NCI-H345 treated with DMSO at 0.1 percent for 48 hours (cell line): Measurements from ENCODE around the gene CCDC8.
"Not testable (repeated sequence)": the region's sequence is repeated elsewhere in the genome, so short reads cannot be mapped to it uniquely, and the experiment has no call there.

ENCODE experiments used
- DNase-seq: peaks from one replicate; lab custom pipeline; 2025; ENCODE audit not compliant: unreplicated experiment; lab: John Stamatoyannopoulos, UW

The CCDC8 gene

DNA sequence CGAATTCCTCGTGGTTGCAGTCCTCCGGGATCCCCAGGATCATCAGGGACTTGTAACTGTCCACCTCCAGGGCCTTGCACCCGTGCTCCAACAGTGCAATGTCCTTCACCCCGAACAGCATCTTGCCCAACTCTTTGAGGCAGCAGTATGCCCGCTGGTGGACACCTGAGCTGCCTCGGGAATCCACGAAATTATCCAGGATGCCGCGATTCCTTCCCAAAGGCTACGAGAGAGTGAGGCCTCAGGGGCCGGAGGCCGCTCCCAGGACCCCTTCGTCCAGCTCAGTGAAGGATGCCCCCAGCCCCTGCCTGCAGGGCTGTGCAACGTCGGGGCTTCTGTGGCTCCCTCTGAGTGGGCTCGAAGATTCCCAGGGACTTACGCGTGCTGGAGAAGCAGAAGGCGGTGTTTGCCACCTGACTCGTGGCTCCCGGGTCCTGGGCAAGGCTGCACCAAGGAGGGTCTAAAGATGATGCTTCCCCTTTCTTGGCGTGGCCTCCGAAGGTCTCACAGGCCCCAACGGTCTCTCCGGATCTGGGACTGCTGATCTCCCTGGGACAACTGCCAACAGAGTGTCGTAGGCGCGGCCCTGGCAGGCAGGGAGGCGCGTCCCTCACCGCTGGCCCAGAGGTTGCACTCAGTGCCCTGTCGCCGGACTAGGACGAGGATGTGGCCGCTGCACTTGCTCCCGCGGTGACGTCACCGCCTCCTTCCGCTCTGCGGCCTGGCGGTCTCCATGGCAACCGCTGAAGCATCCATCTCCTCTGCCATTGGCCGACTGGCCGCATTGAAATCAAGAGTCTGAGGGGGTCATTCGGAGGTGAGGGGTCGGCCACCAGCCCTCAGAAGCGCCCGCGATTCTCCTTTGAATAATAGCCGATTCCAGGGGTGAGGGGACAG lies 15.1 kb upstream of the CCDC8 start, which contains the start of gene PNMA8C:
Gene PNMA8C (minus strand): TSS at position 698 of the 897 bp plus-strand sequence. CDS start 577 bp downstream, at position 121.
- DNase-seq = no peak

- no peak for DNase-seq
Observed at GRCh38 chr19:46427518-46428045, 14.2 kb upstream of the CCDC8 start.

GRCh38 chr19:46426506-46427162 lies 13.3 kb upstream of the CCDC8 start:
- DNase-seq = peak; percentile 2

GRCh38 chr19:46426035-46426505 lies 12.7 kb upstream of the CCDC8 start:
- DNase-seq = no peak

- DNase-seq = no peak
Observed at GRCh38 chr19:46423188-46423587, 9.8 kb upstream of the CCDC8 start.

DNA sequence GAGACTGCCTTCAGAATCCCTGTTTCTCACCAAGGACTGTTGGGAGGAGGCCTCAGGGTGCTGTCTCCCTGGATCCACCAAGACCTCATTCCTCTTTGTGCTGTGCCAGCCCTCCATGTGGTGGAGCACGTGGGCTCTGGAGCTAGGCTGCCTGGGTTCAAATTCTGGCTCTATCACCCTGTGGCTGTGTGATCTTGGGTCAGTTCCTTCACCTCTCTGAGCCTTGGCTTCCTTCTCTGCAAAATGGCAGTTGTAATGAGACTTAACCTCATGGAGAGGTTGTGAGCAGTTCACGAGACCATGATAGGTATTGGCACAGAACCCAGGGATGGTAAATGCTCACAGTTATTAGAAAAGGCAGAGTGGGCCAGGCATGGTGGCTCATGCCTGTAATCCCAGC lies 9.0 kb upstream of the CCDC8 start:
- DNase-seq = no peak

GRCh38 chr19:46420056-46420455 lies 6.7 kb upstream of the CCDC8 start:
- DNase-seq = no peak

GRCh38 chr19:46415804-46416709 lies 2.7 kb upstream of the CCDC8 start:
- peak; percentile 25 for DNase-seq

DNA sequence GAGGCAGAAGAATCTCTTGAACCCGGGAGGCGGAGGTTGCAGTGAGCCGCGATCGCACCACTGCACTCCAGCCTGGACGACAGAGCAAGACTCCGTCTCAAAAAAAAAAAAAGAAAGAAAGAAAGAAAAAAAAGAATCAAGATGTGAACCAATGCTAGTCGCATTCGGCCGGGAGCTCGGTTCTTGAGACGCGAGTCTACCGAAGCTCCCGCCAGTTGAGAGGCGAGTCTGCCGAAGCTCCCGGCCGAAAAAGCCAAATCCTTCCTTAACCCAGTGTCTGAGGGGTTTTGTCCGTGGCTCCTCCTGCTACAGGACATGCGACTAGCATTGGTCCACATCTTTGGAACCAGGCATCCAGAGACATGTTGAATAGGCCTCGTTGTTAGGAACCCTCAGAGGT lies 1.5 kb upstream of the CCDC8 start:
- DNase-seq = not testable (repeated sequence)

- DNase-seq = no peak
Observed at GRCh38 chr19:46412650-46413261, 608 bp downstream of the CCDC8 start.

GRCh38 chr19:46411925-46412649 lies 1.3 kb downstream of the CCDC8 start:
- no peak for DNase-seq

GRCh38 chr19:46411088-46411924 lies 2.1 kb downstream of the CCDC8 start:
- DNase-seq = no peak

DNA sequence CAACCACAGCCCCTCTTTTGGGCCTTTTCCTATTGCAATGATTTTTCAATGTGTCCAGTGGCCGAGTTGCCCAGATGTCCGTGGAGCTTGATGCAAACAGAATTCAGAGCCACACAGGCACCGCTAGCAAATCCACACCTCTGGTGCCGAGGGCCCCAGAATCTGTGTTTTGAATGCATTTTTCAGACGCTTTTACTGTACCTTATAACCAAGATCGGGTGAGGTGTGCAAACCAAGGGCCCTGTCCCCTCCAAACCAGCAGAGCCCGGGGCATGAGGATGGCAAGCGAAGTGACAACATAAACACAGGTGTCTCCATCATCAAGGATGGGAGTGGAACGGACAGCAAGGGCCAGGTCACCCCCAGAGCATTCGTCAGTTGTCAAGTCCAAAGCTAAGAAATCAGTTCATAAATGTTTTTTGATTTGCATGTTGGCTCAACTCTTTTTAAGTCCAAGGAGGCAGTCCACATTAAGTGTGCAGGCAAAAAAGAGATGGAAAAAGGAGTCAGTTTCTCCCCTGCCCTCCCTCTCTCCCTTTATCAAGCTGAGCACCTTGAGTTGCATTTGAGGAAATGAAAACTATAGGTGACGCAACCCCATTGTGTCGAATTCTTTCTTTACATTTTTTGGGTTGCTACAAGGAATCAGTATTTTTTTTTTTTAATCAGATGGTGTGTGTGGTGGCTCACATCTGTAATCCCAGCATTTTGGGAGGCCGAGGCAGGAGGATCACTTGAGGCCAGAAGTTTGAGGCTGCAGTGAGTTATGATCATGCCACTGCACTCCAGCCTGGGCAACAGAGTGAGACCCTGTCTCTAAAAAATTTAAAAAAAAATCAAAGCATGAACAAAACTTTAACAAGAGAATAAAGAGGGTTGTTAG lies 2.9 kb downstream of the CCDC8 start:
- no peak for DNase-seq

- DNase-seq = no peak
Observed at GRCh38 chr19:46409191-46409590, 4.2 kb downstream of the CCDC8 start.

- no peak for DNase-seq
Observed at GRCh38 chr19:46408664-46409039, 4.7 kb downstream of the CCDC8 start.

GRCh38 chr19:46407856-46408663 lies 5.3 kb downstream of the CCDC8 start:
- DNase-seq = no peak

DNA sequence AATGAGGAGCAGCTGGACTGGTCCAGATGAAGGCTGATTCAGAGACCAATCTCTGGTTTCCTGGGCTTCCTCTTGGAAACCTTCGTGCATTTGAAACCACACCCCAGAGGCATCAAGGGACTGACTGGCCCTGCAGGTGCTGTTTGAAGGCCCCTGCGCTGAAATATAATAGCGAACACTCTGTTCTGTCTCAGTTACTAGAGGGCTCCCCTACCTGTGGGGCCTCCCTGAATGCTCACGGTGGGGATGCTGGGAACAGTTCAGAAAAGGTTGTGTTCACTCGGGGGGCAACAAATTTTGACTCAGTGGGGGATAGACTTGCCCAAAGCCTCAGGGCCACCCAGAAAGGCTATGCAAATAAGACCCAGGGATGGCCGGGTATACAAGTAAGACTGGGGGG lies 6.4 kb downstream of the CCDC8 start:
- no peak for DNase-seq
